HG03196 (cell line): ENCODE measurements around the gene TNN.
"Not testable (repeated sequence)": the region's sequence is repeated elsewhere in the genome, so short reads cannot be mapped to it uniquely, and the experiment has no call there.

Experiments used
- ATAC-seq: cut with Tn5 transposase; IDR thresholded peaks from one replicate; pipeline ENCODE4 v1.9.1; 2021; ENCODE audit not compliant: unreplicated experiment

Gene TNN, protein sequence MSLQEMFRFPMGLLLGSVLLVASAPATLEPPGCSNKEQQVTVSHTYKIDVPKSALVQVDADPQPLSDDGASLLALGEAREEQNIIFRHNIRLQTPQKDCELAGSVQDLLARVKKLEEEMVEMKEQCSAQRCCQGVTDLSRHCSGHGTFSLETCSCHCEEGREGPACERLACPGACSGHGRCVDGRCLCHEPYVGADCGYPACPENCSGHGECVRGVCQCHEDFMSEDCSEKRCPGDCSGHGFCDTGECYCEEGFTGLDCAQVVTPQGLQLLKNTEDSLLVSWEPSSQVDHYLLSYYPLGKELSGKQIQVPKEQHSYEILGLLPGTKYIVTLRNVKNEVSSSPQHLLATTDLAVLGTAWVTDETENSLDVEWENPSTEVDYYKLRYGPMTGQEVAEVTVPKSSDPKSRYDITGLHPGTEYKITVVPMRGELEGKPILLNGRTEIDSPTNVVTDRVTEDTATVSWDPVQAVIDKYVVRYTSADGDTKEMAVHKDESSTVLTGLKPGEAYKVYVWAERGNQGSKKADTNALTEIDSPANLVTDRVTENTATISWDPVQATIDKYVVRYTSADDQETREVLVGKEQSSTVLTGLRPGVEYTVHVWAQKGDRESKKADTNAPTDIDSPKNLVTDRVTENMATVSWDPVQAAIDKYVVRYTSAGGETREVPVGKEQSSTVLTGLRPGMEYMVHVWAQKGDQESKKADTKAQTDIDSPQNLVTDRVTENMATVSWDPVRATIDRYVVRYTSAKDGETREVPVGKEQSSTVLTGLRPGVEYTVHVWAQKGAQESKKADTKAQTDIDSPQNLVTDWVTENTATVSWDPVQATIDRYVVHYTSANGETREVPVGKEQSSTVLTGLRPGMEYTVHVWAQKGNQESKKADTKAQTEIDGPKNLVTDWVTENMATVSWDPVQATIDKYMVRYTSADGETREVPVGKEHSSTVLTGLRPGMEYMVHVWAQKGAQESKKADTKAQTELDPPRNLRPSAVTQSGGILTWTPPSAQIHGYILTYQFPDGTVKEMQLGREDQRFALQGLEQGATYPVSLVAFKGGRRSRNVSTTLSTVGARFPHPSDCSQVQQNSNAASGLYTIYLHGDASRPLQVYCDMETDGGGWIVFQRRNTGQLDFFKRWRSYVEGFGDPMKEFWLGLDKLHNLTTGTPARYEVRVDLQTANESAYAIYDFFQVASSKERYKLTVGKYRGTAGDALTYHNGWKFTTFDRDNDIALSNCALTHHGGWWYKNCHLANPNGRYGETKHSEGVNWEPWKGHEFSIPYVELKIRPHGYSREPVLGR (N-terminal part only)

DNA sequence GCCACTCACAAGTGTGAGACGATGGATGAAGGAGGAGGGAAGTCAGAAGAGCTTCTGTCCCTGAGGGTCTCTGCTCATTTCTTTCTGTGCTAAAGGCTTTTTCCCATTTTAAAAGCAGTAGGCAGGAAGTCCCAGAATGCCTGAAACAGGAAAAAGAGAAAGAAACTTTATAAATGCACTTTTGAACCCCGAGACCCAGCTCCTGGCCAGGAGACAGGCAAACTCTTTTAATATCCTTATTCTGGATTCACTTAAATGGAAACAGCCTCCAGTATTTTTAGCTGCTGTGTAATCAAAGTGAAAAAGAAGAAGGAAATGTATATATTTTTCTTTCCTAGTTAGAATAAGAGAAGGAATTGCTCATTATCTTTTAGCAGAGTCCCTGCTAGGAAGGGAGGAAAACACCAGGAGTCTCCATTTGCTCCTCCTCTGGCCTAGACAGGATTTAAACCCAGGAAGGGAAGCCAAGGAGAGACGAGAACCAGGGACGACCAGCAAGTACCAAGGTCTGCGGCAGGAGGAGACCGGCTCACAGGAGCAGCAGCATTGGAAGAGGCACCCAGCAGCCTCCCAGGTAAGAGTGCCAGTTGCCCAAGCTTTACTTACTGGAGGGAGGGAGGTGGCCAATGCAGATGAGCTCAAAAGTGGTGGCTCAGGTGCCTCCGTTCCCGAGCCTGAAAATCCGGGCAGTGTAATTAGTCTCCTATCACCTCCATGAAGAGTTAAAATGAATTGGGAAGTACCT, at the start of gene TNN:
Gene TNN, plus strand, starts transcription at position 472 of the 745 bp plus-strand sequence. CDS start 9,586 bp downstream, outside the sequence.
- no peak for ATAC-seq

DNA sequence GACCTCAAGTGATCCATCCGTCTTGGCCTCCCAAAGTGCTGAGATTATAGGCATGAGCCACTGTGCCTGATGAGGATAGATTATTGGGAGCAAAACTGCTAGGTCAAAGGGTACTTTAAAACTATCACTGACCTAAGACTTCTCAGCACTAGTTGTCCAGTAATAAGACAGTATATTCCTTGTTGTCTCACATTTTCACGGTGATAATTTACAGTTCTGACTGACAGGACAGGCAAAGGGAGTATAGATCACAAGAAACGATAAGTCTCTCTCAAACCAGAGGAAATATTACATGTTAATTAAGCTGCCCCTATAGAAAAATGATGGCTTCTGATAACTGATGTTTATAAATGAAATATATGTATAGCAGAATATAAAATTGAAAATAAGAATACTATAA, 48.1 kb upstream of the TNN start:
- no peak for ATAC-seq

DNA sequence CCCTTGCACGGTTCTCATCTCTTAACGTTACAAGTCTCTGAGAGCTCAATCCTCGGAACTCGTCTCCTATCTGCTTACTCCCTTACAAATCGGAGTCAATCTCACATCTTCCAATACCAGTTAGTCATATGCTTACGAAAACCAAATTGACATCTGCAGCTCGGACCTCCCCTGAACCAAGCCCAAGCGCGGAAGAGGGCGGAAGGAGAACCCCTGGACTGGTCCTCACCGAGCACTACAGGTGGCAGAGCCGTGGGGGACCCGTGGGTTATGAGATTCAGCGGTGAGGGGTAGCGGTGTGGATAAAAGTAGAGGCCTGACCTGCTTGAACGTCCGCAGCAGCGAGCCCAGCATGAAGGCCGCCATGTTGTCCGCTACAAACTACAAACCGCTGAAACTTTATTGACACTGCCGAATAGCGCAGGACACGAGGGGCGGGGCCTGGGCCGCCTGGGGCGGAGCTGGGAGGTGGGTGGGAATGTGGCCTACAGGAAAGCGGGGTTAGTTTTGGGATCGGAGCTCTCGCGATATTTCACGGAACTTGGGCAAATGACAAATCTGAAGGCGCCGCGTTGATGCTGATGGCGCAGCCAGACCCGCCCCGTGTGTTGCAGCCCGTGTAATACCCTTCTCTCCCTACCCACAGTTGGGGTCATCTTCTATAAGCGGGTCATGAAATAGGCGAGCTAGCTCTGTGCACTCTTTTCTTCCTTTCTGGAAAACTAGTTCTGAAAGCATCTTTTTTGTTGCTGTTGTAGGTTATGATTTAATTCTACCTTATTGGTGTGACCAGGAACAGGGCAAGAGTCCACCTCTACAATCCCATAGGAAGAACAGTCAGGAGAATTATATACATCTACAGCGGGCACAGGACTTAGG, 44.4 kb upstream of the TNN start, which contains the start of gene MRPS14:
Gene MRPS14, minus strand, starts transcription at position 383 of the 879 bp plus-strand sequence. Its CDS starts 17 bp downstream, at position 366.
- peak; percentile 94 for ATAC-seq

DNA sequence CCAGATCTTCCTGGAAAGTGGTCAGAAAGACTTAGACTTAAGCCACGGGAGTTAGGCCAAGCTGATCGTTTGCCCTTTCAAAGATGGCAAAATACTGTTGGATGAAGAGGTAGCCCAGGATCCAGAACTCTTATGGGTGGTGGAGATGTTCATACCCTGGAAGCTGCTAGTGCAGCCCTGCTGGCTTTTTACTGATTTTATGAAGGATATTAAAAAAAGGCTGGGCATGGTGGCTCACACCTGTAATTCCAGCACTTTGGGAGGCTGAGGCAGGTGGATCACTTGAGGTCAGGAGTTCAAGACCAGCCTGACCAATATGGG, 43.8 kb upstream of the TNN start:
- ATAC-seq = not testable (repeated sequence)

DNA sequence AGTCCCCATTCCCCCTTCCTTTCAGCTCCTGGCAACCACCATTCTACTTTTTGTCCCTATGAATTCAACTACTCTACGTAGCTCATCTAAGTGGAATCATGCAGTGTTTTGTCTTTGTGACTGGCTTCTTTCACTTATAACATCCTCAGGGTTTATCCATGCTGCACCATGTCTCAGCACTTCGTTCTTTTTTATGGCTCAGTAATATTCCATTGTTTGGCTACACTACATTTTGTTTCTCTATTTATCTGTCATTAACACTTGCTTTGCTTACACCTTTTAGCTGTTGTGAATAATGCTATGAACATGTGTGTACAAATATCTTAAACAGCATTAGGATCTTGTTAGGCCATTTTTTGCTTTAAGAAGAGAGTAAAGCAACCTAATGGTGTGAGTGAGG, 42.9 kb upstream of the TNN start:
- ATAC-seq = no peak

DNA sequence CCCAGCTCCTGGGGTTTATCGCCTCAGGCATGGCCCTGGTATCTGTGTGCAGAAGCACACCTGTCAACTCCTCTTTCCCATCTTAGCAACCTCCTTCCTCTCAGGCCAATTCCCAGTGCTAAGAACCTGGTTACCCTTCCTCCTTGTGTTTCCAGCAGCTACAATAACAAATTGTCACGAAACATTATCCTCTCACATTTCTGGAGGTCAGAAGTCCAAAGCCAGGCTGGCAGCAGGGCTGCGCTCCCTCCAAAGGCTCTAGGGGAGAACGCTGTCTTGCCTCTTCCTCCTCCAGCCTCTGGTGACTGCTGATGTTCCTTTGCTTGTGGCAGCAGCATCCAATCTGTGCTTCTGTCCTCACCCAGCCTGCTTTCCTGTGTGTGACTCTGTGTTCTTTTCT, 33.7 kb upstream of the TNN start:
- no peak for ATAC-seq

DNA sequence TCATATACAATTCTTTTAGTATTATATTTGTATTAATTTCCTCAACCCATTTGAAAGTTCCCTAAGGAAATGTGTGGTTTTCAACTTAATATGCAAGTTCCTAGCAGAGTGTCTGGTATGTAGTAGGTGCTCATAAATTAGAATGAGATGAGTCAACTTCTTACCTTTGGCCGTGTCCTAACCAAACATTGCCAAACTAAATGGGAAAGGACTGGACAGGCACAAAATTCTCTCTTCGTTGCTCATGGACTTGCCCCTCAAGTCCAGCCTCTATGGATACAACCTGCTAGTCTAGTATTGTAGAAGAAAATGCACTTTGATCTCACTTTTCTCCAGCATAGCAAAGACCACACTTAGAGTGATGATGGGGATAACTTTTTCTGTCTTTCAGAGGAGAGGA, 32.9 kb upstream of the TNN start:
- ATAC-seq = no peak

DNA sequence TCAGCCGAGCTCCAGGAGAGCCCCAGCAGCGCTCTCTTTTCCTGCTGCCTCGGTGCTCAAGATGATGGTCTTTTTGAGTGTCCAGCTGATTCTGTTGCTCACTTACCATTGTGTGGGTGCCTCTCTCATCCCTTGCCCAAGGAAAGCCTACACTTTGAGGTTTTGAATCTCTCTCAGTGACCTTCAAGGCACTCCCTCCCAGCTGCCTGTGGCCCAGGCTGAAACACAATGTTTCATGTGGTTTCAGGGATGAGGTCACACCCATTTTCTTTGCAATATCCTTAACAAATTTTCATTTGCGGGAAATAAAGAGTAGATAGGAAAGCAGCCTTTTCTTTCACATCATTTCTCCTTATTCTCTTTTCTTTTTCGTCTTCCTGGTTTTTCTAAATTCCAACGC, 31.8 kb upstream of the TNN start:
- ATAC-seq = no peak

DNA sequence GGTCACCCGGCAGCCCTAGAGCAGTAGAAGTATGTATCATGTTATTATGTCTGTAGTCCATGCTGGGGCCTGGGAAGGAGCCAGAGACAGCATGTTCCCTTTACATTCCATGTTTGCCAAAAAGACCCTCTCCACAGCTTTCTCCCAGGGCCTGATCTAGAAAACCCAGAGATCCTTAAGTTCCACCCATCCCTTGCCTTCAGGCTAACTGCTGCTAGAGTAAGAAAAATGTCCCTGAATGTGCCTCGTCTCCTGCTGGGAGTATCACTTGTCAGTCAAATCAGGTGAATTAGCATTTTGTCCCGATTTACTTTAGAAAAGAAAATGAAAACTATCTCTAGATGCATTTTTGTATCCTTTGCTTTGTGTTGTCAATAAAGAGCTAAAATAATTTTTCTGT, 31.2 kb upstream of the TNN start:
- no peak for ATAC-seq

DNA sequence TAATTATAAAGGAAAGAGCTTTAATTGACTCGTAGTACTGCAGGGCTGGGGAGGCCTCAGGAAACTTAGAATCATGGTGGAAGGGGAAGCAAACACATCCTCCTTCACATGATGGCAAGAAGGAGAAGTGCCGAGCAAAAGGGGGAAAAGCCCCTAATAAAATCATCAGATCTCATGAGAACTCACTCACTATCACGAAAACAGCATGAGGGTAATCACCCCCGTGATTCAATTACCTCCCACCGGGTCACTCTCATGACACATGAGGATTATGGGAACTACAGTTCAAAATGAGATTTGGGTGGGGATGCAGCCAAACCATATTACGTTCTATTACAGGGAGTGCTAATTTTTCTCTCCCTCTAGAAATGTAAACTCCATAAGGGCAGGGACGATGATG, 30.2 kb upstream of the TNN start:
- ATAC-seq = no peak

DNA sequence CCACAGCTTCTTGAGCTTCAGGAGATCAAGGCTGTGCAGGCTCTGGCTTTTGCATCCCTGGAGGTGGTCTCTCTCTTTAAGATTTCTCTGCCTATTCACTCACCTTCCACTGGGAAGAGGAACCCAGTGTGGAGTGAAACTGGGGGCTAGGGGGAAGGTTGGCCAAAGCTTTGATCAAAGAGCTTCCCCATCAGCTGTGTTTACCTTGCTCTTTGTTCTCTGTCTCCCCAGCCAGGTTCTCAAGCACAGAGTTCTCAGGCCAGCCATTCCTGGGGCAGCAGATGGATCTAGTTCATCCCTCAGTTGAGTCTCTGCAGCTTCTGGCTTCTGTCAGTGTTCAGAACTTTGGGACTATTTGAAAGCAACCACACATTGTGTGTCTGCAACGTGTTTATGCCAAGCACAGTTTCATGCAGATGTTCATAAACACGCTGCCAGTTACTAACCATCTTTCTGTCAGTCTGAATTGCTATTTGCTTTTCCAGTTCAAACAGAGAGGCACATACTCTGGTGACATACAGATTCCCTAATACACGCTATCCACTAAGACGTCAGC, 27.2 kb upstream of the TNN start:
- no peak for ATAC-seq

DNA sequence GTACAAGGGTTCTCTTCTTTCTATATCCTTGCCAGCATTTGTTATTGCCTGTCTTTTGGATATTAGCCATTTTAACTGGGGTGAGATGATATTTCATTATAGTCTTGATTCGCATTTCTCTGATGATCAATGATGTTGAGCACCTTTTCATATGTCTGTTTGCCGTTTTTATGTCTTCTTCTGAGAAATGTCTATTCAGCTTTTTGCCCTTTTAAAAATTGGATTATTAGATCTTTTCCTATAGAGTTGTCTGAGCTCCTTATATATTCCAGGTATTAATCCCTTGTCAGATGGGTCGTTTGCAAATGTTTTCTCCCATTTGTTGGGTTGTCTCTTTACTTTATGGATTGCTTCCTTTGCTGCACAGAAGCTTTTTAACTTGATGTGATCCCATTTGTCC, 25.0 kb upstream of the TNN start:
- ATAC-seq = no peak

DNA sequence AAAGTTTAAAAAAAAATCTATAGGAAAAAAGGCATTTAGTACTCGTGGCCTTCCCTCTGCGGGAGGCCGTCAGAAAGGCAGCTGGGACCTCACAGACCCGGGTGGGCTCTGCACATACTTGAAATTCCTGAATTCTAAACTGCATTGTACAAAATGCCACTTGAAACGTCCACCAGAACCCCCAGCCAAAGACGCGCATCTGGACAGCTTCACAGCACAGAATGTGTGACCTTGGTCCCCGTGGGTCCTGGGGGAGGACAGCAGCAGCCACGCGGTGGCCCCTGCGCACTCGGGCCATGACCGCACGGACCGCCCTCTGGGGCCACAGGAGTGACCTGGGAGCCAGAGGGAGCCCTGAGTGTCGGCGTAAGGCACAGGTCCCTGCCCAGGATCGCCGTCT, 23.8 kb upstream of the TNN start:
- ATAC-seq = no peak

DNA sequence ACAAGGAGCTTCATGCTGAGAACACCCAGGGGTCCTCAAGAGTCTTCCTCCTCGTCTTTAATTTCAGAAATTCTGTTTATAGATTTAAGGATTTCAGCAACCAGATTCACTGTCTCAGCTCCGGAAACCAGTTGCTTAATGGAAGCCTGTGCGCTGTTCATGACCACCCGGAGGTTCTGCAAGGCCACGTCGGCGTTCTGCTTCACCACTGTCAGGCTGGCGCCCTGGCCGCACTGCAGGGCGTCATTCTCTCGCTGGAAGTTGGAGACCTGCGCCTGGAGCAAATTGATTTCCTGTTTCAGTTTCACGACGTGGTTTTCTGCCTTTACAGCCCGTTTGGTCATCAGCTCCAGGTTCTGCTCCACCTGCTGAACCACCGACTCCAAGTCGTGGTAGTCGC, 23.0 kb upstream of the TNN start:
- not testable (repeated sequence) for ATAC-seq

DNA sequence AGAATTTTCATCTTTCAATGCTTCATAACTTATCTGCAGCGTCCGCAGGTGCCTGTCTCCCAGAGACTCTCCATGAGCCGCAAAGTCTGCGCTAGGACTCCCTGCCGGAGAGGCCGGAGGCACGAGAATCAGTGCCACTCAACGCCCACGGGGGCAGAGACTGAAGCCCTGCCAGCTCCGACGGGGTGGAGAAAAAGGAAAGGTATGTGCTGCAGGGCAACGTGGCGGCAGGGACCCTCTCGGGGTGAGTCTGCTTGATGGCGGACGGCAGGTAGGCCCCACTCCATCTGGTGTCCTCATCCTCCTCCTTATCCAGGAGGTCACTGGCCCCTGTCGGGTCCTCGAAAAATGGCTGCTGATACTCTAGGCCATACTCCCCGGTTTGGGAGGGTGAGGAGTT, 22.5 kb upstream of the TNN start:
- no peak for ATAC-seq

DNA sequence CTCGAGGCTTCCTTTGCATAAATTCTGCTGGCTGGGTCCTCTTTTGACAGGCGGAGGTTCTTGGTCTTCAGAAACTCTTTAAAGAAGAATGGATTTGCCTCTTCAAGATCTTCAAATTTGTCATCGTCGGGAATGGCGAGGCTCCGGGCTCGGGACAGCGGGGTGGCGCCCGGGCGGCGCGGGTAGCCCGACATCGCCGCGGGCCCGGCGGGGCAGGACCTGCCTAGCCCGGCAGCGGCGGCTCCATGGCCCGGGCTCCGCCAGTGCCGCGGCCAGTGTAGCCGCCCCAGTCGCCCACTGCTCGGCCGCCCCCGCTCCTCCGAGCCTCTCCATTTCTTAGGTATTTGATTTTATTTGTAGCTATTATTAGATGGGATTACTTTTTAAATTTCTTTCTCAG, 22.1 kb upstream of the TNN start:
- ATAC-seq = no peak

DNA sequence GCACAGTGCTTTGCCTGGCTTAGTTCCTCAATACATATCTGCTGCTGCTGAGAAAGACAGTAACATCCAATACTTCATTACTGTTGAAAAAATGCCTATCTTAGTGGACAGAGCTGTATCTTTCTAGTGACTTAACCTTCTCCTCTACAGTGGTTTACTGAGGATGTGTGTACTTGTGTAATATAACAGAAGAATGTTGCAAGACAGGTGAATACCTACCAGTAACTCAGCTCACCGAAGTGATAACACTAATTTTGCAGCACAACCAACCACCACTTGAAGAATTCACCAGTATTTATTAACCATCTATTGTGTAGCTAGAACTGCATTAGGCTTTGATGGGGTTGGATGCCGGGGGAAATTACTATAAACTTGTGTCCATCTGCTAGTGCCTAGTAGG, 16.6 kb upstream of the TNN start:
- ATAC-seq = no peak

DNA sequence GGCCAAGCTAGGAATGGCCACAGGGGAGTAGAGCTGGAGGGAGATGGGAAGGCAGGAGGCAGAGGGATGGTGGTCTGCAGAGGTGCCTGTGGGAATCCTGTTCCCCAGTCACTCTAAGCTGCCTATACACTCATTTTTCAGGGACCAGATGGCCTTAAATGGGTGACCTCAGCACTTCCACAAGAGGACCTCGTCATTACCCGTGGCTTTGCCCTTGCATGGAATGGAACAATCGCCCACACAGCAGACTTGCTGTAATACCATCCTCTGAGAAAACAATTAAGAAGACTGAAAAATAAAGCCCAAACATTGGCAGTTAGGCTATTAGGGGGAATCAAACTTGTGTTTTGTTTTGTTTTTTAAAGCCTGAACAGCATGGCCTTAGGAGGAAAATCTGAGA, 12.9 kb upstream of the TNN start:
- ATAC-seq = no peak

DNA sequence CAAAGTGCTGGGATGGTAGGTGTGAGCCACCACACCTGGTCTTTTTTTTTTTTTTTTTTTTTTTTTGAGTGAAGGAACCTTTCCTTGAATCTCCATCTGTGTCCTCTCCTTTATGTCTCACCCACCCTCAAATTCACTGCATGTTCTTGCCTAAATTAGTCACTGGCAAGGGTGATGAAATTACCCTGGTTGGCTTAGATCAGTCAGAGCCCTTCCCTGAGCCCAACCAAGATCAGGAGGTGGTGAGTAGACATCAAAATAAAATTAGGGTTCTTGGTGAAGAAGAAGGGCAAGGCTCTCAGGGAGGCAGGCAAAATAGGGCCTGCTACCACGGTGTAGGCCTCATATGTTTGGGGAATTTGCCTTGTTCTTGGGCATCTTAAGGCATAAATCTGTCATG, 5.3 kb upstream of the TNN start:
- no peak for ATAC-seq
